Trophoblast cell (in vitro differentiated cells and primary cell): Measurements from ENCODE around the gene GCLC.

ENCODE experiments used
- DNase-seq, 2 donors: peaks; one replicate each; pipeline ENCODE4 v3.0.0-alpha.2; 2016
- H2AFZ ChIP-seq: 2 replicates; pipeline ENCODE4 v1.6.1; 2013; ENCODE audit warnings: low read length, moderate library complexity, mild to moderate bottlenecking; ENCODE audit not compliant: insufficient read depth, poor library complexity
- H2AK5ac ChIP-seq: 2 replicates; pipeline ENCODE4 v1.6.1; 2013; ENCODE audit warnings: mild to moderate bottlenecking, low read length
- H2BK120ac ChIP-seq: 2 replicates; pipeline ENCODE4 v1.6.1; 2013; ENCODE audit warnings: low read length, mild to moderate bottlenecking, moderate library complexity; ENCODE audit not compliant: insufficient read depth, poor library complexity
- H2BK12ac ChIP-seq: 2 replicates; pipeline ENCODE4 v1.6.1; 2013; ENCODE audit warnings: mild to moderate bottlenecking, low read length, moderate library complexity
- H2BK5ac ChIP-seq: 2 replicates; pipeline ENCODE4 v1.6.1; 2013; ENCODE audit warnings: low read length, low read depth, moderate library complexity, mild to moderate bottlenecking; ENCODE audit not compliant: poor library complexity
- H3K14ac ChIP-seq: 2 replicates; pipeline ENCODE4 v1.6.1; 2013; ENCODE audit warnings: mild to moderate bottlenecking, low read length
- H3K18ac ChIP-seq: 2 replicates; pipeline ENCODE4 v1.6.1; 2013; ENCODE audit warnings: mild to moderate bottlenecking, low read length
- H3K23ac ChIP-seq: 2 replicates; pipeline ENCODE4 v1.6.1; 2013; ENCODE audit warnings: low read length
- H3K27ac ChIP-seq: 2 replicates; pipeline ENCODE4 v1.5.1; 2013; ENCODE audit warnings: low read depth, mild to moderate bottlenecking, inconsistent platforms, low read length, moderate library complexity
- H3K27me3 ChIP-seq: 2 replicates; pipeline ENCODE4 v1.6.1; 2013; ENCODE audit warnings: inconsistent platforms, mild to moderate bottlenecking, low read length, moderate library complexity; ENCODE audit not compliant: insufficient read depth
- H3K36me3 ChIP-seq, 2 experiments: 1 replicate in 1 of 2; 2 replicates in 1 of 2; pipeline ENCODE4 v1.6.1; 2013; ENCODE audit warnings: low read length in 2 of 2, mild to moderate bottlenecking in 2 of 2, moderate library complexity in 1 of 2; ENCODE audit not compliant: insufficient read depth in 2 of 2, control insufficient read depth in 1 of 2
- H3K4ac ChIP-seq: 2 replicates; pipeline ENCODE4 v1.6.1; 2013; ENCODE audit warnings: low read depth, mild to moderate bottlenecking, low read length, moderate library complexity
- H3K4me1 ChIP-seq, 2 experiments: 1 replicate in 1 of 2; 2 replicates in 1 of 2; pipeline ENCODE4 v1.6.1; 2013; ENCODE audit warnings: low read length in 2 of 2, mild to moderate bottlenecking in 2 of 2, moderate library complexity in 1 of 2; ENCODE audit not compliant: insufficient read depth in 2 of 2, control insufficient read depth in 1 of 2
- H3K4me2 ChIP-seq: 2 replicates; pipeline ENCODE4 v1.6.1; 2013; ENCODE audit warnings: inconsistent platforms, mild to moderate bottlenecking, low read length, moderate library complexity
- H3K4me3 ChIP-seq: 2 replicates; pipeline ENCODE4 v1.5.1; 2013; ENCODE audit warnings: mild to moderate bottlenecking, low read depth, low read length, inconsistent platforms
- H3K79me1 ChIP-seq: one replicate; pipeline ENCODE4 v1.6.1; 2013; ENCODE audit warnings: low read length
- H3K79me2 ChIP-seq: 2 replicates; pipeline ENCODE4 v1.6.1; 2013; ENCODE audit warnings: low read length, mild to moderate bottlenecking; ENCODE audit not compliant: control insufficient read depth, insufficient read depth, poor library complexity
- H3K9ac ChIP-seq: 2 replicates; pipeline ENCODE4 v1.6.1; 2013; ENCODE audit warnings: mild to moderate bottlenecking, low read length
- H3K9me3 ChIP-seq: 2 replicates; pipeline ENCODE4 v1.6.1; 2013; ENCODE audit warnings: low read depth, mild to moderate bottlenecking, control low read depth, inconsistent platforms, low read length; ENCODE audit not compliant: insufficient read depth
- H4K12ac ChIP-seq: 2 replicates; pipeline ENCODE4 v1.6.1; 2013; ENCODE audit warnings: low read depth, mild to moderate bottlenecking, low read length, moderate library complexity
- H4K8ac ChIP-seq: 2 replicates; pipeline ENCODE4 v1.6.1; 2013; ENCODE audit warnings: low read depth, mild to moderate bottlenecking, low read length, moderate library complexity
- H4K91ac ChIP-seq: one replicate; pipeline ENCODE4 v1.6.1; 2013; ENCODE audit warnings: low read depth, mild to moderate bottlenecking, low read length, moderate library complexity
- WGBS: extraction: QIAGEN DNeasy Blood & Tissue Kit; methylation state at CpG from one replicate; pipeline ENCODE4 v1.1.7; 2013; ENCODE audit warnings: missing lambda C conversion rate; ENCODE audit not compliant: insufficient read length, insufficient coverage; ENCODE audit errors: extremely low coverage; 5-methylcytosine and 5-hydroxymethylcytosine counted together

Gene GCLC

GRCh38 chr6:53526000-53526399 is 18.9 kb downstream of the GCLC start:
- H2AK5ac ChIP-seq: no peak overlapping the region
- H3K23ac ChIP-seq: no peak overlapping the region
- H3K4me2 ChIP-seq: no peak overlapping the region
- H2BK12ac ChIP-seq: no peak overlapping the region
- H3K4me3 ChIP-seq: no peak overlapping the region
- H4K91ac ChIP-seq: no peak overlapping the region
- no peak overlapping the region for H3K14ac ChIP-seq
- H3K36me3 ChIP-seq: no peaks in the 10 kb centered on the region
- H3K27ac ChIP-seq: no peak overlapping the region
- H3K79me2 ChIP-seq: no peaks in the 10 kb centered on the region
- no peak overlapping the region for H2AFZ ChIP-seq
- no peaks in the 10 kb centered on the region for H3K79me1 ChIP-seq
- H2BK120ac ChIP-seq: no peak overlapping the region
- no peak overlapping the region for H3K18ac ChIP-seq
- peaks cover 10 to 16% of the 10 kb centered on the region in 2 experiments for H3K4me1 ChIP-seq
- H3K27me3 ChIP-seq: no peaks in the 10 kb centered on the region
- no peaks in the 10 kb centered on the region for H3K9me3 ChIP-seq
- no peak overlapping the region for H4K12ac ChIP-seq
- H4K8ac ChIP-seq: no peak overlapping the region
- WGBS: no CpG with 5 or more reads among the region's 1 CpG
- H2BK5ac ChIP-seq: no peak overlapping the region
- no peak for DNase-seq
- H3K4ac ChIP-seq: no peak overlapping the region
- no peak overlapping the region for H3K9ac ChIP-seq

GRCh38 chr6:53524455-53524815 is 20.5 kb downstream of the GCLC start:
- H2AK5ac ChIP-seq: no peak overlapping the region
- H2AFZ ChIP-seq: no peak overlapping the region
- H3K79me2 ChIP-seq: peaks cover 2% of the 10 kb centered on the region
- H3K9me3 ChIP-seq: no peaks in the 10 kb centered on the region
- no peak overlapping the region for H3K4me2 ChIP-seq
- H3K9ac ChIP-seq: no peak overlapping the region
- H3K36me3 ChIP-seq: peaks cover 4% of the 10 kb centered on the region in 2 experiments
- H3K4me3 ChIP-seq: no peak overlapping the region
- H3K14ac ChIP-seq: no peak overlapping the region
- no peak overlapping the region for H4K91ac ChIP-seq
- no peak overlapping the region for H2BK5ac ChIP-seq
- H3K27ac ChIP-seq: no peak overlapping the region
- no peaks in the 10 kb centered on the region for H3K79me1 ChIP-seq
- no peak overlapping the region for H3K23ac ChIP-seq
- H4K12ac ChIP-seq: no peak overlapping the region
- WGBS: no CpG with 5 or more reads among the region's 1 CpG
- no peak overlapping the region for H2BK12ac ChIP-seq
- no peak overlapping the region for H2BK120ac ChIP-seq
- peaks cover 2 to 3% of the 10 kb centered on the region in 2 experiments for H3K4me1 ChIP-seq
- no peak overlapping the region for H4K8ac ChIP-seq
- H3K18ac ChIP-seq: no peak overlapping the region
- DNase-seq: peak; percentile 33 to 66
- H3K27me3 ChIP-seq: no peaks in the 10 kb centered on the region
- no peak overlapping the region for H3K4ac ChIP-seq

- no peak overlapping the region for H3K4ac ChIP-seq
- no peaks in the 10 kb centered on the region for H3K9me3 ChIP-seq
- no peak overlapping the region for H3K27ac ChIP-seq
- H3K79me1 ChIP-seq: no peaks in the 10 kb centered on the region
- H3K36me3 ChIP-seq: peaks cover 4% of the 10 kb centered on the region in 2 experiments
- H3K27me3 ChIP-seq: no peaks in the 10 kb centered on the region
- H3K18ac ChIP-seq: no peak overlapping the region
- no peak overlapping the region for H2AK5ac ChIP-seq
- no peak overlapping the region for H4K91ac ChIP-seq
- peaks cover 2 to 3% of the 10 kb centered on the region in 2 experiments for H3K4me1 ChIP-seq
- H2BK12ac ChIP-seq: no peak overlapping the region
- H2AFZ ChIP-seq: no peak overlapping the region
- no peak overlapping the region for H3K9ac ChIP-seq
- no peak overlapping the region for H3K4me2 ChIP-seq
- H4K12ac ChIP-seq: no peak overlapping the region
- no peak overlapping the region for H4K8ac ChIP-seq
- H3K23ac ChIP-seq: no peak overlapping the region
- H3K4me3 ChIP-seq: no peak overlapping the region
- DNase-seq: no peak
- H3K79me2 ChIP-seq: peaks cover 2% of the 10 kb centered on the region
- H3K14ac ChIP-seq: no peak overlapping the region
- H2BK120ac ChIP-seq: no peak overlapping the region
- no CpG with 5 or more reads among the region's 8 CpGs for WGBS
- no peak overlapping the region for H2BK5ac ChIP-seq
These were observed 21.1 kb downstream of the GCLC start for GRCh38 chr6:53523511-53524454.

- H3K36me3 ChIP-seq: peaks cover 4% of the 10 kb centered on the region in 2 experiments
- WGBS: no CpG with 5 or more reads among the region's 14 CpGs
- H3K27me3 ChIP-seq: no peaks in the 10 kb centered on the region
- peaks cover 0 to 2% of the 10 kb centered on the region in 2 experiments for H3K4me1 ChIP-seq
- H3K14ac ChIP-seq: no peak overlapping the region
- no peak overlapping the region for H2AFZ ChIP-seq
- no peak overlapping the region for H2BK5ac ChIP-seq
- no peak overlapping the region for H3K4me3 ChIP-seq
- H3K9me3 ChIP-seq: no peaks in the 10 kb centered on the region
- H4K8ac ChIP-seq: no peak overlapping the region
- no peaks in the 10 kb centered on the region for H3K79me1 ChIP-seq
- H4K12ac ChIP-seq: no peak overlapping the region
- H2BK12ac ChIP-seq: peak overlapping the region; percentile 9
- H3K4me2 ChIP-seq: no peak overlapping the region
- no peak overlapping the region for H2BK120ac ChIP-seq
- peak overlapping the region; percentile 62 for H3K18ac ChIP-seq
- no peak overlapping the region for H2AK5ac ChIP-seq
- H4K91ac ChIP-seq: no peak overlapping the region
- H3K23ac ChIP-seq: no peak overlapping the region
- no peak overlapping the region for H3K27ac ChIP-seq
- H3K4ac ChIP-seq: no peak overlapping the region
- no peak overlapping the region for H3K9ac ChIP-seq
- H3K79me2 ChIP-seq: peaks cover 2% of the 10 kb centered on the region
- DNase-seq: peak in 1 of 2 donors; percentile 51
These were observed 24.5 kb downstream of the GCLC start for GRCh38 chr6:53520320-53520928.
